Gastrocnemius medialis (tissue), 4 donors: ENCODE results near the gene OGDH.

Experiments
- POLR2A ChIP-seq, 2 donors: fragments of 450-650 bp; IDR thresholded peaks; one replicate each; pipeline ENCODE4 v1.6.1; 2017; ENCODE audit warnings: antibody characterized with exemption in 2 of 2, mild to moderate bottlenecking in 2 of 2, moderate library complexity in 2 of 2
- TF ChIP-seq, protein P1 (sequence below), 5 experiments: fragments of 450-650 bp in 3 of 5; fragments of 200-600 bp in 2 of 5; sonication (generic) in 2 of 5; IDR thresholded peaks in 4 of 5; conservative IDR thresholded peaks in 1 of 5; 1 replicate in 4 of 5; 2 replicates in 1 of 5; pipeline ENCODE4 v1.5.1; 2016 to 2019; ENCODE audit warnings: antibody characterized with exemption in 5 of 5, mild to moderate bottlenecking in 3 of 5, moderate library complexity in 3 of 5

DNA sequence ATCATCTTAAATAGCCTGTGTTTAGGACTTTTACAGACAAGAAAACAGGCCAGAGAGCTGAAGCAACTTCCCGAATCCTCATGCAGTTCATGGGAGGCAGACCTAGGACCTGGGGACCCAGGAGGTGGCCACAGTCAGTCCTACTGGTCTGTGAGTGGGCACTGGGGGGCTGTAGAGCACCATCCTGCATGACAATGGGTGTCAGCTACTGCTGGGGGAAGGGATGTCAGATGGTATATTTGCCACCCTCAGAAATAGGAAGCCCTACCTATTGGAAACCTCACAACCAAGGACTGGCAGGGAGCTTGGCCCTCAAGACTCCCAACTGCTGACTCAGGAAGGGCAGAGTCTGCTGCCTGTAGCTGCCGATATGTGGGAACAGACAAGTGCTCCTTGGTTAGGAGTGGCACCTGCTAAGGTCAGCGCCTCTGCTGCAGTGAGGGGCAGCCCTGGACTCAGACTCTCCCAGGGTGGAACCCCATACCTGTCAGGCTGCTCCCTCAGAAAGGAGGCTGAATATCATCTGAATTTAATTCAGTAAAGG lies 29.7 kb downstream of the OGDH start:
- TF ChIP-seq, protein P1, sequence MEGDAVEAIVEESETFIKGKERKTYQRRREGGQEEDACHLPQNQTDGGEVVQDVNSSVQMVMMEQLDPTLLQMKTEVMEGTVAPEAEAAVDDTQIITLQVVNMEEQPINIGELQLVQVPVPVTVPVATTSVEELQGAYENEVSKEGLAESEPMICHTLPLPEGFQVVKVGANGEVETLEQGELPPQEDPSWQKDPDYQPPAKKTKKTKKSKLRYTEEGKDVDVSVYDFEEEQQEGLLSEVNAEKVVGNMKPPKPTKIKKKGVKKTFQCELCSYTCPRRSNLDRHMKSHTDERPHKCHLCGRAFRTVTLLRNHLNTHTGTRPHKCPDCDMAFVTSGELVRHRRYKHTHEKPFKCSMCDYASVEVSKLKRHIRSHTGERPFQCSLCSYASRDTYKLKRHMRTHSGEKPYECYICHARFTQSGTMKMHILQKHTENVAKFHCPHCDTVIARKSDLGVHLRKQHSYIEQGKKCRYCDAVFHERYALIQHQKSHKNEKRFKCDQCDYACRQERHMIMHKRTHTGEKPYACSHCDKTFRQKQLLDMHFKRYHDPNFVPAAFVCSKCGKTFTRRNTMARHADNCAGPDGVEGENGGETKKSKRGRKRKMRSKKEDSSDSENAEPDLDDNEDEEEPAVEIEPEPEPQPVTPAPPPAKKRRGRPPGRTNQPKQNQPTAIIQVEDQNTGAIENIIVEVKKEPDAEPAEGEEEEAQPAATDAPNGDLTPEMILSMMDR (IDR thresholded peaks at IDR 0.05 in 4 of 5, conservative IDR thresholded peaks at IDR 0.05 in 1 of 5) = no peak
- no peak for TF ChIP-seq POLR2A (IDR thresholded peaks at IDR 0.05)
